Measurements from ENCODE around the gene REG1B. TPM values are rescaled to one million over a fixed set of nuclear protein-coding genes. Genes with fewer than 3 reads are reported as not detected.
"Not testable (repeated sequence)": the region's sequence is repeated elsewhere in the genome, so short reads cannot be mapped to it uniquely, and the experiment has no call there.

The REG1B gene
- total RNA-seq, 4 donors from 2014 or later = not detected

DNA sequence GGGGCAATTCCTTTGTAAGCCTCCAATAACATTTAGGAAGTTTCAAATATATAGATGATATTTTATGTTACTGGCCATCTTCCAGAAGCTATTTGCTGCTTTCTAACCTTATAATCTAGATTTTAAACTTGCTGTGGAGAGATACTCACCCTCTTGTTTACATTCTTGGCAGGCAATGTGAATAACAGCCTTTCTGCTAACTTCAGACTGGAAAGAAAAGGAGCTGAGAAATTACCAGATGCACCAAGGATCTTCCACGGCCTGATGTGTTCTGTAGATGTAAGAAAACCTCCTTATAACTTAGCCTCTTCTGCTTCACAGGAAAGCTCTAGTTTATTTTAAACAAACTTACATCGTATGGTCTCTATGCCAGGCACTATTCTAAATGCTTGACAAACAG lies 16.7 kb downstream of the REG1B start:
- H3K9me3 ChIP-seq = peaks cover 0 to 3% (median 0%) of the 10 kb centered on the region in 4 donors
- H3K27ac ChIP-seq (replicated peaks in 1 of 4) = no peak overlapping the region
- no peak overlapping the region for H3K4me3 ChIP-seq
- 38% methylated on average over 2 of the region's 2 CpGs for WGBS
- no peaks in the 10 kb centered on the region for H3K36me3 ChIP-seq
- H3K27me3 ChIP-seq = no peaks in the 10 kb centered on the region
- TF ChIP-seq POLR2AphosphoS5 (IDR thresholded peaks at IDR 0.05) (no peak), EP300 (IDR thresholded peaks at IDR 0.05) (no peak), POLR2A (IDR thresholded peaks at IDR 0.05; ENCODE audit: low read depth) (no peak)
- TF ChIP-seq, protein P1, sequence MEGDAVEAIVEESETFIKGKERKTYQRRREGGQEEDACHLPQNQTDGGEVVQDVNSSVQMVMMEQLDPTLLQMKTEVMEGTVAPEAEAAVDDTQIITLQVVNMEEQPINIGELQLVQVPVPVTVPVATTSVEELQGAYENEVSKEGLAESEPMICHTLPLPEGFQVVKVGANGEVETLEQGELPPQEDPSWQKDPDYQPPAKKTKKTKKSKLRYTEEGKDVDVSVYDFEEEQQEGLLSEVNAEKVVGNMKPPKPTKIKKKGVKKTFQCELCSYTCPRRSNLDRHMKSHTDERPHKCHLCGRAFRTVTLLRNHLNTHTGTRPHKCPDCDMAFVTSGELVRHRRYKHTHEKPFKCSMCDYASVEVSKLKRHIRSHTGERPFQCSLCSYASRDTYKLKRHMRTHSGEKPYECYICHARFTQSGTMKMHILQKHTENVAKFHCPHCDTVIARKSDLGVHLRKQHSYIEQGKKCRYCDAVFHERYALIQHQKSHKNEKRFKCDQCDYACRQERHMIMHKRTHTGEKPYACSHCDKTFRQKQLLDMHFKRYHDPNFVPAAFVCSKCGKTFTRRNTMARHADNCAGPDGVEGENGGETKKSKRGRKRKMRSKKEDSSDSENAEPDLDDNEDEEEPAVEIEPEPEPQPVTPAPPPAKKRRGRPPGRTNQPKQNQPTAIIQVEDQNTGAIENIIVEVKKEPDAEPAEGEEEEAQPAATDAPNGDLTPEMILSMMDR (IDR thresholded peaks at IDR 0.05) = no peak
- no peaks in the 10 kb centered on the region for H3K4me1 ChIP-seq
- no peak for DNase-seq (ENCODE audit: extremely low spot score)
- intact Hi-C loops (cut with DNase I) = no loop called here

DNA sequence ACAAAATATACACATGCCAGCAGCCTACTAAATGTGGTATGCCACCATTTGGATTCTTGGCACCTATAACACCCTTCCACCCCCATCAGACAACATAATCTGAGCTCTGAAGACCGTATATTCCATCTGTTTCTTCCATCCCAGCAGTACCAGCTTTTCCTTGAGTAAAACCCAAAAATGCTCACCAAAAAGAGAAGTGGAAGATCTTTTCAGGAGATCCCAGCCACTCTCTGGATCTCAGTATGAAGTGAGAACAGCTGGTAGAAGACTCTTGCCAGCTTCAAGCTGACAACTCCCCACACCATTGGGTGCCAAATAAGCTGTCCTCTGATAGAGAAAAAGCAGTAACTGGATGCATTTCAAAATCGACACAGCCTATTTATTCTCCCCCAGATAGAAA lies 22.6 kb downstream of the REG1B start:
- Histone ChIP-seq H3K36me3 (no peaks in the 10 kb centered on the region), H3K27me3 (no peaks in the 10 kb centered on the region), H3K27ac (replicated peaks in 1 of 4) (no peak overlapping the region), H3K4me3 (no peak overlapping the region), H3K9me3 (peaks cover 0 to 3% (median 0%) of the 10 kb centered on the region in 4 donors), H3K4me1 (no peaks in the 10 kb centered on the region)
- no peak for DNase-seq (ENCODE audit: extremely low spot score)
- 82% methylated on average over 2 of the region's 2 CpGs for WGBS
- TF ChIP-seq POLR2A (IDR thresholded peaks at IDR 0.05; ENCODE audit: low read depth) (no peak), EP300 (IDR thresholded peaks at IDR 0.05) (no peak), POLR2AphosphoS5 (IDR thresholded peaks at IDR 0.05) (no peak)
- TF ChIP-seq, protein P1 (IDR thresholded peaks at IDR 0.05) = no peak
- intact Hi-C loops (cut with DNase I) = no loop called here

DNA sequence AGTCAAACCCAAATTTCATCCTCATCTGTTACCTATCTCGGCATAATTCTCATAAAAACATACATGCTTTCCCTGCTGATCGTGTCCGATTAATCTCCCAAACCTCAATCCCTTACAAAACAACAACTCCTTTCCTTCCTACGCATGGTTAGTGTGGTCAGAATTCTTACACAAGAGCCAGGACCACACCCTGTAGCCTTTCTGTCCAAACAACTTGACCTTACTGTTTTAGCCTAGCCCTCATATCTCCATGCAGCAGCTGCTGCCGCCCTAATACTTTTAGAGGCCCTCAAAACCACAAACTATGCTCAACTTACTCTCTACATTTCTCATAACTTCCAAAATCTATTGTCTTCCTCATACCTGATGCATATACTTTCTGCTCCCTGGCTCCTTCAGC lies 33.0 kb downstream of the REG1B start:
- H3K36me3 ChIP-seq; DNase-seq (ENCODE audit: extremely low spot score); H3K4me1 ChIP-seq; H3K27me3 ChIP-seq; H3K9me3 ChIP-seq; intact Hi-C loops (cut with DNase I); H3K27ac ChIP-seq (replicated peaks in 1 of 4); H3K4me3 ChIP-seq: not testable (repeated sequence)
- WGBS = 82% methylated on average over 5 of the region's 5 CpGs

DNA sequence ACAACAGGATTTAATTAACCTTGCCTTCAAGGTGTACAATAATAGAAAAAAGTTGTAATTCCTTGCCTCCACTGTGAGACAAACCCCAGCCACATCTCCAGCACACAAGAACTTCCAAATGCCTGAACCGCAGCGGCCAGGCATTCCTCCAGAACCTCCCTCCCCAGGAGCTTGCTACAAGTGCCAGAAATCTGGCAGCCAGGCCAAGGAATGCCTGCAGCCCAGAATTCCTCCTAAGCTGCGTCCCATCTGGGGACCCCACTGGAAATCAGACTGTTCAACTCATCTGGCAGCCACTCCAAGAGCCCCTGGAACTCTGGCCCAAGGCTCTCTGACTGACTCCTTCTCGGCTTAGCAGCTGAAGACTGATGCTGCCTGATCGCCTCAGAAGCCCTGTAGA lies 34.3 kb downstream of the REG1B start:
- H3K27ac ChIP-seq (replicated peaks in 1 of 4); H3K36me3 ChIP-seq; H3K27me3 ChIP-seq; H3K4me1 ChIP-seq; H3K4me3 ChIP-seq; H3K9me3 ChIP-seq; intact Hi-C loops (cut with DNase I); DNase-seq (ENCODE audit: extremely low spot score): not testable (repeated sequence)
- 34% methylated on average over 5 of the region's 5 CpGs for WGBS

DNA sequence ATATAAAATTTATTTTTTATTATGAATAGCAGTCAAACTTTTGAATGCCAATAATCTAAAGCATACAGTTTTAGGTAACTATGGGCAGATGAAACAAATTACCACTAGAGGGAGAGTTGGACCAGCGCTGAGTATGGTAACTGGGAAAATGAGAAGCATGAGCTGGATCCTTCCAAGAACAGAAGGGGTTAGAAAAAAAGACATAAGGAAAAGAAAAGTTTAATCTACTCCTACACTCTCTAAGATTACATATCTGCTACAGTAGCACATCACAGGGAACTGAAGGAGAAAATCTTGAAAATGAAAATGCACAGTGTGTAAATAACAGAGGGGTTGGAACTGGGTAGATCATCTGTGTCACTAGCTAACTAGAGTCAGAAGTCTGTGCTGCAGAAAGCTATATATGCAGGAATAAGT lies 46.8 kb downstream of the REG1B start:
- Histone ChIP-seq H3K36me3 (no peaks in the 10 kb centered on the region), H3K27me3 (peaks cover 0 to 6% (median 0%) of the 10 kb centered on the region in 4 donors), H3K9me3 (no peaks in the 10 kb centered on the region), H3K4me1 (no peaks in the 10 kb centered on the region), H3K27ac (replicated peaks in 1 of 4) (no peak overlapping the region), H3K4me3 (no peak overlapping the region)
- intact Hi-C loops (cut with DNase I) = no loop called here
- TF ChIP-seq, protein P1 (IDR thresholded peaks at IDR 0.05) = peak in 2 of 3 experiments; percentile 5 to 16
- no peak for TF ChIP-seq POLR2AphosphoS5 (IDR thresholded peaks at IDR 0.05)
- 16% methylated on average over 1 of the region's 1 CpG for WGBS
- DNase-seq (ENCODE audit: extremely low spot score) = no peak

DNA sequence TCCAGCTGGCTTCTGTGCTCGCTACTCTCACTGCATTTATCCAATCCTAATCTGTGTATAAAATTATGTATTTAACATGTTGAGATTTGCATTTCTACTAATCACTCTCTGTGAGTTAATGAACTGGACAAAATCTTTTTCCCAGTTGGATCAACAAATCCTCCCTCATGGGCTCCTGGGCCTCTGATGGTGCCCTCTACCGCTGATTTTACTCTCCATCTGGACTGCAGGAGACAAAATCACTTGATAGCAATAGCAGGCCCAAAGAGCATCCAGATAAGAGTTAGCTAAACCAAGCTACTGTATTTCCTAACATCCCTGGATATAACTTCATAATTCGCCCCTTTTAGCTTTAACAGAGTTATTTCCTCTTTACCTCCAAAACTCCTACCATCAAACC lies 47.8 kb downstream of the REG1B start:
- DNase-seq (ENCODE audit: extremely low spot score) = no peak
- intact Hi-C loops (cut with DNase I) = no loop called here
- TF ChIP-seq, protein P1 (IDR thresholded peaks at IDR 0.05) = no peak
- no peak for TF ChIP-seq EP300 (IDR thresholded peaks at IDR 0.05)
- no peak for TF ChIP-seq POLR2AphosphoS5 (IDR thresholded peaks at IDR 0.05)
- no peak for TF ChIP-seq POLR2A (IDR thresholded peaks at IDR 0.05; ENCODE audit: low read depth)
- Histone ChIP-seq H3K27ac (replicated peaks in 1 of 4) (no peak overlapping the region), H3K36me3 (no peaks in the 10 kb centered on the region), H3K9me3 (no peaks in the 10 kb centered on the region), H3K4me3 (no peak overlapping the region), H3K27me3 (peaks cover 0 to 3% (median 0%) of the 10 kb centered on the region in 4 donors), H3K4me1 (no peaks in the 10 kb centered on the region)
- WGBS = 84% methylated on average over 3 of the region's 3 CpGs
